Right lobe of liver (tissue), 6 donors: ENCODE results near the gene FMN1. TPM values are rescaled to one million over a fixed set of nuclear protein-coding genes. Genes with fewer than 3 reads are reported as not detected.

Source experiments
- ATAC-seq, 4 donors: fragments of 200-7000 bp; cut with Tn5 transposase; one replicate each; pipeline ENCODE4 v1.9.1; 2020; ENCODE audit warnings: mild to moderate bottlenecking in 4 of 4, moderate library complexity in 4 of 4
- DNase-seq, 3 donors: peaks; one replicate each; pipeline ENCODE4 v3.0.0-alpha.2; 2020
- H3K27ac ChIP-seq, 3 donors: fragments of 200-600 bp; one replicate each; pipeline ENCODE4 v1.8.0; 2022
- H3K27me3 ChIP-seq, 2 donors: fragments of 200-600 bp; one replicate each; pipeline ENCODE4 v1.8.0; 2022
- H3K36me3 ChIP-seq, 4 donors: fragments of 200-600 bp; sonication (generic) in 1 of 4; one replicate each; pipeline versions ENCODE4 v1.5.1 to v1.8.0; 2017 to 2022; ENCODE audit warnings: control low read depth in 1 of 4
- H3K4me1 ChIP-seq, 4 donors: fragments of 200-600 bp; sonication (generic) in 1 of 4; one replicate each; pipeline versions ENCODE4 v1.5.1 to v1.8.0; 2017 to 2022; ENCODE audit warnings: control low read depth in 1 of 4
- H3K4me3 ChIP-seq, 3 donors: fragments of 200-600 bp; one replicate each; pipeline ENCODE4 v1.8.0; 2022
- H3K9me3 ChIP-seq, 4 donors: fragments of 200-600 bp; sonication (generic) in 1 of 4; one replicate each; pipeline versions ENCODE4 v1.5.1 to v1.8.0; 2017 to 2022; ENCODE audit warnings: control low read depth in 1 of 4
- CTCF ChIP-seq, 4 donors: fragments of 200-600 bp in 3 of 4; fragments of 450-650 bp in 1 of 4; IDR thresholded peaks; one replicate each; pipeline versions ENCODE4 v1.5.1 to v1.8.0; 2016 to 2022; ENCODE audit warnings: antibody characterized with exemption in 4 of 4, mild to moderate bottlenecking in 2 of 4
- POLR2A ChIP-seq: fragments of 450-650 bp; IDR thresholded peaks from one replicate; pipeline ENCODE4 v1.6.1; 2017; ENCODE audit warnings: antibody characterized with exemption, mild to moderate bottlenecking
- WGBS: methylation state at CpG from one replicate; pipeline ENCODE4 v1.1.6; 2018; ENCODE audit warnings: low coverage, low lambda C conversion rate; ENCODE audit not compliant: insufficient coverage; ENCODE audit errors: missing lambda C conversion rate; 5-methylcytosine and 5-hydroxymethylcytosine counted together
- intact Hi-C, 2 donors: fragments of 100-400 bp; cut with DNase I; formaldehyde crosslinking; loops; one replicate each; pipeline versions ENCODE4 v1.11.2 to v1.14.1; 2022
- total RNA-seq, 6 experiments: library from RNA; depleted of rRNA in 2 of 6; stranded (reverse); fragments of >200 nt in 2 of 6; fragmentation: NEBNext Ultra II Directional in 3 of 6; extraction: Animal tissue kit (Norgen Biotek cat#: 25700) in 3 of 6; gene quantifications; one replicate each; pipeline versions ENCODE4 v1.1.0 to v1.2.4, GENCODE V29; 2016 to 2023
- donor health status: DM: no; HTN: yes; CAD: no.
- donor health status: DM: no; HTN: no; CAD: no.
- donor health status: DM: no; HTN: no; CAD: no.
- donor health status: DM: no; HTN: yes; CAD: no.
- donor health status: DM: no; HTN: yes; CAD: no.

The FMN1 gene
- total RNA-seq, 6 experiments from 2014 or later = 1.1 to 6.8 (median 3.1) TPM

- Histone ChIP-seq H3K36me3 (no peaks in the 10 kb centered on the region), H3K4me3 (no peak overlapping the region), H3K4me1 (no peaks in the 10 kb centered on the region), H3K27ac (no peak overlapping the region), H3K9me3 (no peaks in the 10 kb centered on the region), H3K27me3 (no peaks in the 10 kb centered on the region)
- intact Hi-C loops = no loop called here
- TF ChIP-seq CTCF (IDR thresholded peaks at IDR 0.05) (no peak), POLR2A (no peak)
- DNase-seq (no peak), ATAC-seq (no peak)
- WGBS = 59% methylated on average over 2 of the region's 2 CpGs
Measured at GRCh38 chr15:33218071-33218491, 23.6 kb upstream of the FMN1 start.

- no peaks in the 10 kb centered on the region for H3K4me1 ChIP-seq
- no peak overlapping the region for H3K27ac ChIP-seq
- H3K27me3 ChIP-seq = no peaks in the 10 kb centered on the region
- WGBS = 86% methylated on average over 3 of the region's 3 CpGs
- no peak overlapping the region for H3K4me3 ChIP-seq
- H3K9me3 ChIP-seq = no peaks in the 10 kb centered on the region
- intact Hi-C loops = no loop called here
- ATAC-seq (peak; percentile 43 to 78 (median 53)), DNase-seq (no peak)
- TF ChIP-seq POLR2A (no peak), CTCF (IDR thresholded peaks at IDR 0.05) (peak in 3 of 4 donors; percentile 46 to 60 (median 48))
- no peaks in the 10 kb centered on the region for H3K36me3 ChIP-seq
Measured at GRCh38 chr15:33215941-33216872, 21.7 kb upstream of the FMN1 start.

- no peak for ATAC-seq
- no peak for DNase-seq
- Histone ChIP-seq H3K27ac (no peak overlapping the region), H3K36me3 (no peaks in the 10 kb centered on the region), H3K4me3 (no peak overlapping the region), H3K4me1 (no peaks in the 10 kb centered on the region), H3K27me3 (no peaks in the 10 kb centered on the region), H3K9me3 (no peaks in the 10 kb centered on the region)
- intact Hi-C loops = no loop called here
- 56% methylated on average over 3 of the region's 3 CpGs for WGBS
- TF ChIP-seq POLR2A (no peak), CTCF (IDR thresholded peaks at IDR 0.05) (no peak)
Measured at GRCh38 chr15:33211176-33211808, 16.8 kb upstream of the FMN1 start.

GRCh38 chr15:33209575-33210481 is 15.3 kb upstream of the FMN1 start:
- H3K4me1 ChIP-seq = no peaks in the 10 kb centered on the region
- intact Hi-C loops = no loop called here
- 49% methylated on average over 2 of the region's 2 CpGs for WGBS

More at GRCh38 chr15:33209575-33210481, 15.3 kb upstream of the FMN1 start:
- no peaks in the 10 kb centered on the region for H3K36me3 ChIP-seq
- no peaks in the 10 kb centered on the region for H3K9me3 ChIP-seq
- no peaks in the 10 kb centered on the region for H3K27me3 ChIP-seq
- H3K4me3 ChIP-seq = no peak overlapping the region
- no peak for DNase-seq
- no peak for ATAC-seq
- no peak for TF ChIP-seq POLR2A
- no peak for TF ChIP-seq CTCF (IDR thresholded peaks at IDR 0.05)
- H3K27ac ChIP-seq = no peak overlapping the region
